GM23338 (cell line): ENCODE measurements around the gene HS6ST1. TPM values are rescaled to one million over a fixed set of nuclear protein-coding genes. Genes with fewer than 3 reads are reported as not detected.

Experiments
- CREB1 ChIP-seq: fragments of 250-450 bp; sonication (Bioruptor Pico); IDR thresholded peaks from 2 replicates; pipeline ENCODE4 v1.5.0; 2020; ENCODE audit warnings: low read depth, mild to moderate bottlenecking, moderate library complexity
- EZH2 ChIP-seq: fragments of 200-600 bp; sonication (generic); IDR thresholded peaks from one replicate; pipeline ENCODE4 v1.8.0; 2017; ENCODE audit warnings: antibody characterized with exemption, mild to moderate bottlenecking, low read depth; ENCODE audit not compliant: unreplicated experiment
- JUNB ChIP-seq: IDR thresholded peaks from one replicate; pipeline ENCODE4 v1.6.1; 2016; ENCODE audit warnings: antibody characterized with exemption; ENCODE audit not compliant: unreplicated experiment
- NANOG ChIP-seq: IDR thresholded peaks from 2 replicates; pipeline ENCODE4 v1.6.1; 2016; ENCODE audit warnings: antibody characterized with exemption, borderline replicate concordance
- STAT1 ChIP-seq: IDR thresholded peaks from one replicate; pipeline ENCODE4 v1.6.1; 2016; ENCODE audit warnings: antibody characterized with exemption; ENCODE audit not compliant: unreplicated experiment
- ZNF114 ChIP-seq: fragments of 250-450 bp; sonication (Bioruptor Pico); IDR thresholded peaks from 2 replicates; pipeline ENCODE4 v1.5.0; 2020; ENCODE audit warnings: mild to moderate bottlenecking, moderate library complexity
- ZNF331 ChIP-seq: fragments of 250-450 bp; sonication (Bioruptor Pico); IDR thresholded peaks from 2 replicates; pipeline ENCODE4 v1.5.0; 2020; ENCODE audit warnings: low read depth, mild to moderate bottlenecking, moderate library complexity
- polyA plus RNA-seq: library from polyadenylated mRNA; unstranded; fragments of >200 nt; fragmentation: Nextera tagmentation; extraction: Ambion mirVana; gene quantifications from 2 replicates; pipeline ENCODE4 v1.2.1, GENCODE V29; 2016
- total RNA-seq: library from RNA; depleted of rRNA; stranded (reverse); fragments of >200 nt; shearing (Covaris generic); gene quantifications from 2 replicates; pipeline ENCODE4 v1.2.3, GENCODE V29; 2014
- TF ChIP-seq, protein P1 (sequence below): fragments of 250-450 bp; sonication (Bioruptor Pico); IDR thresholded peaks from 2 replicates; pipeline ENCODE4 v1.5.0; 2020; ENCODE audit warnings: mild to moderate bottlenecking, moderate library complexity
- TF ChIP-seq, protein P2 (sequence below), 2 experiments: fragments of 200-600 bp in 1 of 2; sonication (generic) in 1 of 2; conservative IDR thresholded peaks; 2 replicates each; pipeline versions ENCODE4 v1.5.1 to v1.6.1; 2016 to 2017; ENCODE audit warnings: antibody characterized with exemption in 2 of 2, low read depth in 2 of 2, mild to moderate bottlenecking in 2 of 2, moderate library complexity in 1 of 2

The HS6ST1 gene
- total and polyA plus RNA-seq, 2 experiments from 2014 or later: 21.1 to 106 TPM

DNA sequence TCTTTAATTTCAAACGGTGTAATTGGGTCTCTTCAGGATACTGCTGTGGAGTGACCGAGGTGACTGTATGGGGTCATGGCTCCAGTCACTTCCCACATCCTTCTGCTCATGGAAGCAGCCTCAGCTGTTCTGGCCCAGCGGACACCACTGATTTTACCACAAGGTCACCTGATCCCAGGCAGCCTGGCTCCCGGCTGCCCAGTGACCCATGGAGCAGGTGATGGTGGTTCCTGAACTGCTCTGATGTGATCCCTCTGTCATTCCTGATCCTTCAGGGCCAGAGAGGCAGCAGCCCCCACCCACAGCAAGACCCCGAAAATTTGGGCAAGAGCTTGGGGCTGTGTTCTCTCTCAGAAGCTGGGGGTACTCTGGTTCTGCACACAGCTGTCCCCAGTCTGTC, 35.5 kb upstream of the HS6ST1 start (continued):
- TF ChIP-seq, protein P1, sequence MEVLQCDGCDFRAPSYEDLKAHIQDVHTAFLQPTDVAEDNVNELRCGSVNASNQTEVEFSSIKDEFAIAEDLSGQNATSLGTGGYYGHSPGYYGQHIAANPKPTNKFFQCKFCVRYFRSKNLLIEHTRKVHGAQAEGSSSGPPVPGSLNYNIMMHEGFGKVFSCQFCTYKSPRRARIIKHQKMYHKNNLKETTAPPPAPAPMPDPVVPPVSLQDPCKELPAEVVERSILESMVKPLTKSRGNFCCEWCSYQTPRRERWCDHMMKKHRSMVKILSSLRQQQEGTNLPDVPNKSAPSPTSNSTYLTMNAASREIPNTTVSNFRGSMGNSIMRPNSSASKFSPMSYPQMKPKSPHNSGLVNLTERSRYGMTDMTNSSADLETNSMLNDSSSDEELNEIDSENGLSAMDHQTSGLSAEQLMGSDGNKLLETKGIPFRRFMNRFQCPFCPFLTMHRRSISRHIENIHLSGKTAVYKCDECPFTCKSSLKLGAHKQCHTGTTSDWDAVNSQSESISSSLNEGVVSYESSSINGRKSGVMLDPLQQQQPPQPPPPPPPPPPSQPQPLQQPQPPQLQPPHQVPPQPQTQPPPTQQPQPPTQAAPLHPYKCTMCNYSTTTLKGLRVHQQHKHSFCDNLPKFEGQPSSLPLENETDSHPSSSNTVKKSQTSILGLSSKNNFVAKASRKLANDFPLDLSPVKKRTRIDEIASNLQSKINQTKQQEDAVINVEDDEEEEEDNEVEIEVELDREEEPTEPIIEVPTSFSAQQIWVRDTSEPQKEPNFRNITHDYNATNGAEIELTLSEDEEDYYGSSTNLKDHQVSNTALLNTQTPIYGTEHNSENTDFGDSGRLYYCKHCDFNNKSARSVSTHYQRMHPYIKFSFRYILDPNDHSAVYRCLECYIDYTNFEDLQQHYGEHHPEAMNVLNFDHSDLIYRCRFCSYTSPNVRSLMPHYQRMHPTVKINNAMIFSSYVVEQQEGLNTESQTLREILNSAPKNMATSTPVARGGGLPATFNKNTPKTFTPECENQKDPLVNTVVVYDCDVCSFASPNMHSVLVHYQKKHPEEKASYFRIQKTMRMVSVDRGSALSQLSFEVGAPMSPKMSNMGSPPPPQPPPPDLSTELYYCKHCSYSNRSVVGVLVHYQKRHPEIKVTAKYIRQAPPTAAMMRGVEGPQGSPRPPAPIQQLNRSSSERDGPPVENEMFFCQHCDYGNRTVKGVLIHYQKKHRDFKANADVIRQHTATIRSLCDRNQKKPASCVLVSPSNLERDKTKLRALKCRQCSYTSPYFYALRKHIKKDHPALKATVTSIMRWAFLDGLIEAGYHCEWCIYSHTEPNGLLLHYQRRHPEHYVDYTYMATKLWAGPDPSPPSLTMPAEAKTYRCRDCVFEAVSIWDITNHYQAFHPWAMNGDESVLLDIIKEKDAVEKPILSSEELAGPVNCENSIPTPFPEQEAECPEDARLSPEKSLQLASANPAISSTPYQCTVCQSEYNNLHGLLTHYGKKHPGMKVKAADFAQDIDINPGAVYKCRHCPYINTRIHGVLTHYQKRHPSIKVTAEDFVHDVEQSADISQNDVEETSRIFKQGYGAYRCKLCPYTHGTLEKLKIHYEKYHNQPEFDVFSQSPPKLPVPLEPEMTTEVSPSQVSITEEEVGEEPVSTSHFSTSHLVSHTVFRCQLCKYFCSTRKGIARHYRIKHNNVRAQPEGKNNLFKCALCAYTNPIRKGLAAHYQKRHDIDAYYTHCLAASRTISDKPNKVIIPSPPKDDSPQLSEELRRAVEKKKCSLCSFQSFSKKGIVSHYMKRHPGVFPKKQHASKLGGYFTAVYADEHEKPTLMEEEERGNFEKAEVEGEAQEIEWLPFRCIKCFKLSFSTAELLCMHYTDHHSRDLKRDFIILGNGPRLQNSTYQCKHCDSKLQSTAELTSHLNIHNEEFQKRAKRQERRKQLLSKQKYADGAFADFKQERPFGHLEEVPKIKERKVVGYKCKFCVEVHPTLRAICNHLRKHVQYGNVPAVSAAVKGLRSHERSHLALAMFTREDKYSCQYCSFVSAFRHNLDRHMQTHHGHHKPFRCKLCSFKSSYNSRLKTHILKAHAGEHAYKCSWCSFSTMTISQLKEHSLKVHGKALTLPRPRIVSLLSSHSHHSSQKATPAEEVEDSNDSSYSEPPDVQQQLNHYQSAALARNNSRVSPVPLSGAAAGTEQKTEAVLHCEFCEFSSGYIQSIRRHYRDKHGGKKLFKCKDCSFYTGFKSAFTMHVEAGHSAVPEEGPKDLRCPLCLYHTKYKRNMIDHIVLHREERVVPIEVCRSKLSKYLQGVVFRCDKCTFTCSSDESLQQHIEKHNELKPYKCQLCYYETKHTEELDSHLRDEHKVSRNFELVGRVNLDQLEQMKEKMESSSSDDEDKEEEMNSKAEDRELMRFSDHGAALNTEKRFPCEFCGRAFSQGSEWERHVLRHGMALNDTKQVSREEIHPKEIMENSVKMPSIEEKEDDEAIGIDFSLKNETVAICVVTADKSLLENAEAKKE (CRISPR knock-in tag): no peak
- TF ChIP-seq JUNB: no peak
- no peak for TF ChIP-seq ZNF114 (CRISPR knock-in tag)
- TF ChIP-seq CREB1 (CRISPR knock-in tag): no peak
- TF ChIP-seq ZNF331 (CRISPR knock-in tag): no peak
- no peak for TF ChIP-seq EZH2
- TF ChIP-seq, protein P2, sequence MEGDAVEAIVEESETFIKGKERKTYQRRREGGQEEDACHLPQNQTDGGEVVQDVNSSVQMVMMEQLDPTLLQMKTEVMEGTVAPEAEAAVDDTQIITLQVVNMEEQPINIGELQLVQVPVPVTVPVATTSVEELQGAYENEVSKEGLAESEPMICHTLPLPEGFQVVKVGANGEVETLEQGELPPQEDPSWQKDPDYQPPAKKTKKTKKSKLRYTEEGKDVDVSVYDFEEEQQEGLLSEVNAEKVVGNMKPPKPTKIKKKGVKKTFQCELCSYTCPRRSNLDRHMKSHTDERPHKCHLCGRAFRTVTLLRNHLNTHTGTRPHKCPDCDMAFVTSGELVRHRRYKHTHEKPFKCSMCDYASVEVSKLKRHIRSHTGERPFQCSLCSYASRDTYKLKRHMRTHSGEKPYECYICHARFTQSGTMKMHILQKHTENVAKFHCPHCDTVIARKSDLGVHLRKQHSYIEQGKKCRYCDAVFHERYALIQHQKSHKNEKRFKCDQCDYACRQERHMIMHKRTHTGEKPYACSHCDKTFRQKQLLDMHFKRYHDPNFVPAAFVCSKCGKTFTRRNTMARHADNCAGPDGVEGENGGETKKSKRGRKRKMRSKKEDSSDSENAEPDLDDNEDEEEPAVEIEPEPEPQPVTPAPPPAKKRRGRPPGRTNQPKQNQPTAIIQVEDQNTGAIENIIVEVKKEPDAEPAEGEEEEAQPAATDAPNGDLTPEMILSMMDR (conservative IDR thresholded peaks at IDR 0.05; ENCODE audit: low read depth in 2 of 2): no peak
- TF ChIP-seq NANOG: no peak
- no peak for TF ChIP-seq STAT1
